Mammary epithelial cell (primary cell): ENCODE measurements around the gene MARVELD1.

Experiments used
- EZH2 ChIP-seq: IDR thresholded peaks from 2 replicates; pipeline ENCODE4 v1.6.1; 2012; ENCODE audit warnings: low read length, inconsistent platforms, borderline replicate concordance
- TF ChIP-seq, protein P1 (sequence below), 2 donors: IDR thresholded peaks in 1 of 2; conservative IDR thresholded peaks in 1 of 2; 2 replicates each; pipeline ENCODE4 v1.5.1; 2011 to 2012; ENCODE audit warnings: inconsistent platforms in 2 of 2, low read length in 2 of 2, mild to moderate bottlenecking in 2 of 2, control low read depth in 1 of 2, low read depth in 1 of 2; ENCODE audit not compliant: insufficient read depth in 1 of 2; ENCODE audit errors: extremely low read depth in 1 of 2

DNA sequence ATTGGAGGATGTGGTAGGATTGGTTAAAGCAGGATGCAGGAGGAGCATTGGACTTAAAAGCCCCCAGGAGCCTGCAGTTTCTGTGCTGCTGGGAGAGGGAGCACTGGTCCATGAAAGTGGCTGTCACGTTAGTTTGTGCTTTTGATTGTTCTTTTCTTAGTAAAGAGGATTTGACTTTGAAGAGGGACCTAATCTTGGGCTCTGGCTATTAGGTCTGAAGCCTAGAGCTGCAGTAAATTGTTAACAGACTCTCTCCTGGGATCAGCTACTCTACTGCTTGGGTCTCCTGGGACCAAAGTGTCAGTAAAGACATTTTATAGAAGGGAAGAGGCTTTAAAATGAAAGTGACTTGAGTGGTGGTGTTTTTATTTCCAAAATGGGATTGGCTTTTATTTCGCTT, 27.1 kb downstream of the MARVELD1 start:
- TF ChIP-seq, protein P1, sequence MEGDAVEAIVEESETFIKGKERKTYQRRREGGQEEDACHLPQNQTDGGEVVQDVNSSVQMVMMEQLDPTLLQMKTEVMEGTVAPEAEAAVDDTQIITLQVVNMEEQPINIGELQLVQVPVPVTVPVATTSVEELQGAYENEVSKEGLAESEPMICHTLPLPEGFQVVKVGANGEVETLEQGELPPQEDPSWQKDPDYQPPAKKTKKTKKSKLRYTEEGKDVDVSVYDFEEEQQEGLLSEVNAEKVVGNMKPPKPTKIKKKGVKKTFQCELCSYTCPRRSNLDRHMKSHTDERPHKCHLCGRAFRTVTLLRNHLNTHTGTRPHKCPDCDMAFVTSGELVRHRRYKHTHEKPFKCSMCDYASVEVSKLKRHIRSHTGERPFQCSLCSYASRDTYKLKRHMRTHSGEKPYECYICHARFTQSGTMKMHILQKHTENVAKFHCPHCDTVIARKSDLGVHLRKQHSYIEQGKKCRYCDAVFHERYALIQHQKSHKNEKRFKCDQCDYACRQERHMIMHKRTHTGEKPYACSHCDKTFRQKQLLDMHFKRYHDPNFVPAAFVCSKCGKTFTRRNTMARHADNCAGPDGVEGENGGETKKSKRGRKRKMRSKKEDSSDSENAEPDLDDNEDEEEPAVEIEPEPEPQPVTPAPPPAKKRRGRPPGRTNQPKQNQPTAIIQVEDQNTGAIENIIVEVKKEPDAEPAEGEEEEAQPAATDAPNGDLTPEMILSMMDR (conservative IDR thresholded peaks at IDR 0.05 in 1 of 2, IDR thresholded peaks at IDR 0.05 in 1 of 2; ENCODE audit: extremely low read depth in 1 of 2, insufficient read depth in 1 of 2, low read depth in 1 of 2, low read length in 2 of 2) = no peak
- no peak for TF ChIP-seq EZH2
